Skin of body (tissue), 2 donors: Measurements from ENCODE around the gene FCAR. TPM values are rescaled to one million over a fixed set of nuclear protein-coding genes. Genes with fewer than 3 reads are reported as not detected.
"Not testable (repeated sequence)": the region's sequence is repeated elsewhere in the genome, so short reads cannot be mapped to it uniquely, and the experiment has no call there.

Source experiments
- DNase-seq: peaks from one replicate; lab custom pipeline; 2025; lab: John Stamatoyannopoulos, UW
- total RNA-seq: library from RNA; depleted of rRNA; stranded (reverse); fragments of >200 nt; gene quantifications from one replicate; pipeline ENCODE4 v1.2.3, GENCODE V29; 2014

FCAR gene
- 8.4 TPM for total RNA-seq

DNA sequence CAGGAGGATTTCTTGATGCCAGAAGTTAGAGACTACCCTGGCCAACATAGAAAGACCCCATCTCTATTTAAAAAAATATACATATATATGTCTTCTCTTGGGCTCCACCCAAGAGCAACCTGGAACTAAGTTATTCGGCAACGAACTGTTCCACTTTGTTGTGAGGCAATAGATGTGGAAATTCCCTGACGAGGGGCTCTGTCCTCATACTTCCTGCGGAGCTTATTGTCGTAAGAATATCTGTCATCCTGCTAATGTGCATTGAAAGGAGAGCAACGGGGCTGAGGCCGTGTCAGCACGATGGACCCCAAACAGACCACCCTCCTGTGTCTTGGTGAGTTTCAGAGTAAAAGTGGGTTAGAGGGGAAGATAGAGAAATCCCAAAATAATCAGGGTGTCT is at the start of gene FCAR:
TSS of gene FCAR (plus strand) at position 246 of the 400 bp plus-strand sequence. CDS start at position 301, 55 bp downstream.
- no peak for DNase-seq

DNA sequence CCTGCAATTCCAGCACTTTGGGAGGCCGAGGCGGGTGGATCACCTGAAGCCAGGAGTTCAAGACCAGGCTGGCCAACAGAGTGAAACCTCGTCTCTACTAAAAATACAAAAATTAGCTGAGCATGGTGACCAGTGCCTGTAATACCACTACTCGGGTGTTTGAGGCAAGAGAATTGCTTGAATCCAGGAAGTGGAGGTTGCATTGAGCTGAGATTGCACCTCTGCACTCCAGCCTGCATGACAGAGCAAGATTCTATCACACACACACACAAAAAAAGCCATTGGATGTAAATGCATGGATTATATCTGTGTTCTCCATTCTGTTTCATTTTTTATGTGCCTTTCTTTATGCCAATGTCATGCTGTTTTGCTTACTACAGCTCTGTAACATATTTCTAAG is 49.6 kb upstream of the FCAR start:
- DNase-seq: not testable (repeated sequence)

DNA sequence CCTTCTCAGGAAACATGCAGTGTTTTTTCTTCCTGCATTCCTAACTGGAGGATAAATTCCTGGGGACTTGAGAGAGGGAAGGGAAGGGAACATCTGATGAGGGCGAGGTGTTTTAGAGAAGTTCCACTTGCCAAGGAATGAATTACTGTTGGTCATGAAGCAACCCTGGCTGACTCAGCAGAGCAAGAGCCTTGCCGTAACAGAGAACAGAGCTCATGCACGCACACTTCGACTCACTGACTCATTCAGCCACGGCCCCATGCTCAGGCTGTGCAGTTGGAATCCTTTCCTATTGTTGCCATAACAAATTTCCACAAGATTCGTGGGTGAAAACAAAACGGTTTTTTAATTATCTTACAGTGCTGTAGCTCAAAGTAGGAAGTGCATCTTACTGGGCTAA is 48.7 kb upstream of the FCAR start:
- DNase-seq: not testable (repeated sequence)

DNA sequence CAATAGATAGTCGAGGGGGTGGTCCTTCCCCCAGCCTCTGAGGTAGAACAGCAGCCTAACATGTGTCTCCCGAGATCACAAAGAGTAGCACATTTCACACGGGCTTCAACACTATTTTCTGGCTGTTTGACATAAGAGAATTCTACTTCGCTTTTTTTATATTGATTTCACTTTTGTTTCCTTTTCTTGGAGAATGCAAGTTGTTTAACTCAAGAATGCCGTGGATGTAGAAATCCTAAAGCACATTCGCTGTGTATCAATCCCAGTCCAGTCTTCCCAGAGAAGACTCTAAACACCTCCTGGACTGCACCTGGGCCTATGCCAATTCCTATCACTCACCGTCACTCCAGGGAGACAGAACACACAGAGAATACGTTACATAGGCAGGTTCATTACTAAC is 46.0 kb upstream of the FCAR start:
- DNase-seq: not testable (repeated sequence)

DNA sequence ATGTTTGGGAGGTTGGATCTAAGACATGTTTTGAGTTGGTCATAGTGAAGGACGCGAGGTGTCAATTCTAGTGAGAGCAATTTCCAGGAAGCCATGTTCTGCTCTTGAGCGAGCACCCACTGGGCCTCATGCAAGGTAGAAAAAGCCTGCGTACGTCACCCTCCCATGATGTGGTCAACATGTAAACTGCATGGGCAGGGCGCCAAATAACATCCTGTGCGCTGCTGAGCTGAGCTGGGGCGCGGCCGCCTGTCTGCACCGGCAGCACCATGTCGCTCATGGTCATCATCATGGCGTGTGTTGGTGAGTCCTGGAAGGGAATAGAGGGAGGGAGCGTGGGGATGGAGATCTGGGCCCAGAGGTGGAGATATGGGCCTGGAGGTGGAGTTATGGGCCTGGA is 41.5 kb upstream of the FCAR start, which contains the start of gene KIR2DS4:
TSS of gene KIR2DS4 (plus strand) at position 181 of the 400 bp plus-strand sequence.
- not testable (repeated sequence) for DNase-seq

DNA sequence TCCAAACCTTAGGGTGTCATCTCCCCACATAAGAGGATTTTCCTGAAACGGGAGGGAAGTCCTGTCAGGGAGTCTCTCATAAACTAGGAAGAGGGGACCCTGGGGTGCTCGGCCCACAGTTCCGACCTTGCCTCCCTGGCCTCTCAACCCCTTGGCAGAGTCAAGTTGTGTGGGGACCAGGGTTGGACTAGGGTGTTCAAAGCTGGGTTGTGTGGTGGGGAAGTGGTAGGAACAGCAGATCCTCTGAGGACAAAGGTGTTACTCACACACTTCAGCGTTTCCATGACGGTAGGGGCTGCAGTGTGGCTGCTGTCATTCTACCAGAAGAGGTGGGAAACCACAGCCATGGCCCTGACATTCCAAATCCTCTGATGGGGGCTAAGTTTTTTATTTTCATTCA is 38.9 kb upstream of the FCAR start:
- not testable (repeated sequence) for DNase-seq

DNA sequence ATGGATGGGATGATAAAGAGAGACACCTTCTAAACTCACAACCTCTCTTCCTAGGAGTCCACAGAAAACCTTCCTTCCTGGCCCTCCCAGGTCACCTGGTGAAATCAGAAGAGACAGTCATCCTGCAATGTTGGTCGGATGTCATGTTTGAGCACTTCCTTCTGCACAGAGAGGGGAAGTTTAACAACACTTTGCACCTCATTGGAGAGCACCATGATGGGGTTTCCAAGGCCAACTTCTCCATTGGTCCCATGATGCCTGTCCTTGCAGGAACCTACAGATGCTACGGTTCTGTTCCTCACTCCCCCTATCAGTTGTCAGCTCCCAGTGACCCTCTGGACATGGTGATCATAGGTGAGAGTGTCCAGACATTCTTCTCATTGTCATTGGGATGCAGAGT is 36.5 kb upstream of the FCAR start:
- DNase-seq: not testable (repeated sequence)

DNA sequence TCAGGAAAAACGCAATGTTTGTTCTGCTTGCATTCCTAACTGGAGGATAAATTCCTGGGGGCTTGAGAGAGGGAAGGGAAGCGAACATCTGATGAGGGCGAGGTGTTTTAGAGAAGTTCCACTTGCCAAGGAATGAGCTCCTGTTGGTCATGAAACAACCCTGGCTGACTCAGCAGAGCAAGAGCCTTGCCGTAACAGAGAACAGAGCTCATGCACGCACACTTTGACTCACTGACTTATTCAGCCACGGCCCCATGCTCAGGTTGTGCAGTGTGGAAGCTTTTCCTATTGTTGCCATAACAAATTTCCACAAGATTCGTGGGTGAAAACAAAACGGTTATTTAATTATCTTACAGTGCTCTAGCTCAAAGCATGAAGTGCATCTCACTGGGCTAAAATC is 30.9 kb upstream of the FCAR start:
- not testable (repeated sequence) for DNase-seq

DNA sequence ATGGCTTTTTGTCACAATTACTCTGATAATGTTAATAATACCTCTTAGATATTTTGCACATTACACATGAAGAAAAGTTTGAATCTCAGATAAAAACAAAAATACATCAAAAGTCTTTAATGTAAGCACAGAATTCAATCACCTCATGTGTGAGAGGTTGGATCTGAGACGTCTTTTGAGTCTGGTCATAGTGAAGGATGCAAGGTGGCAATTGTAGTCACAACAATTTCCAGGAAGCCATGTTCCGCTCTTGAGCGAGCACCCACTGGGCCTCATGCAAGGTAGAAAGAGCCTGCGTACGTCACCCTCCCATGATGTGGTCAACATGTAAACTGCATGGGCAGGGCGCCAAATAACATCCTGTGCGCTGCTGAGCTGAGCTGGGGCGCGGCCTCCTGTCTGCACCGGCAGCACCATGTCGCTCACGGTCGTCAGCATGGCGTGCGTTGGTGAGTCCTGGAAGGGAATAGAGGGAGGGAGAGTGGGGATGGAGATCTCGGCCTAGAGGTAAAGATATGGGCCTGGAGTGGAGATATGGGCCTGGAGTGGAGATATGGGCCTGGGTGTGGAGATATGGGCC is 23.9 kb upstream of the FCAR start, which contains the start of gene KIR3DL2:
TSS of gene KIR3DL2 (plus strand) at position 383 of the 580 bp plus-strand sequence. CDS start at position 416, 33 bp downstream.
- DNase-seq: not testable (repeated sequence)

DNA sequence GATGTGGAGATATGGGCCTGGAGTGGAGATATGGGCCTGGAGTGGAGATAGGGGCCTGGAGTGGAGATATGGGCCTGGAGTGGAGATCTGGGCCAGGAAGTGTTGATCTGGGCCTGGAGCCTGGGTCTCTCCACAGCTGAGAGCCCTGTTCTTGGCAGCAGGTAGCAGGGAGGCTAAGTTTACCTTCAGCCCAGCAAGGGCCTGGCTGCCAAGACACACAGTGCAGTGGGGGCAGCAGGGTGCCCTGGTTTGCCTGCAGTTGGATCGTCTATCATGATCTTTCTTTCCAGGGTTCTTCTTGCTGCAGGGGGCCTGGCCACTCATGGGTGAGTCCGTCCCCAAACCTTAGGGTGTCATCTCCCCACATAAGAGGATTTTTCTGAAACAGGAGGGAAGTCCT is 23.1 kb upstream of the FCAR start:
- no peak for DNase-seq

DNA sequence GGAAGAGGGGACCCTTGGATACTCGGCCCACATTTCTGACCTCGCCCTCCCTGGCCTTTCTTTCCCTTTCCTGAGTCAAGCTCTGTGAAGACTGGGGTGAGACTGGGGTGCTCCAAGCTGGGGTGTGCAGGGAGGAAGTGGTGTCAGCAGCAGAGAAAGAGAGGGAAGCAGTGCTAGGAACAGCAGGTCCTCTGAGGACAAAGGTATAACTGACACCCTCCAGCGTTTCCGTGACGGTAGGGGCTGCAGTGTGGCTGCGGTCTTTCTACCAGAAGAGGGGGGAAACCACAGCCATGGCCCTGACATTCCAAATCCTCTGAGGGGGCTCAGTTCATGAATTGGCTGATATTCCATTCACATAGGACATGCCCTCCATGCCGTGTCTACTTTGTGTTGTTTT is 22.7 kb upstream of the FCAR start:
- DNase-seq: no peak

DNA sequence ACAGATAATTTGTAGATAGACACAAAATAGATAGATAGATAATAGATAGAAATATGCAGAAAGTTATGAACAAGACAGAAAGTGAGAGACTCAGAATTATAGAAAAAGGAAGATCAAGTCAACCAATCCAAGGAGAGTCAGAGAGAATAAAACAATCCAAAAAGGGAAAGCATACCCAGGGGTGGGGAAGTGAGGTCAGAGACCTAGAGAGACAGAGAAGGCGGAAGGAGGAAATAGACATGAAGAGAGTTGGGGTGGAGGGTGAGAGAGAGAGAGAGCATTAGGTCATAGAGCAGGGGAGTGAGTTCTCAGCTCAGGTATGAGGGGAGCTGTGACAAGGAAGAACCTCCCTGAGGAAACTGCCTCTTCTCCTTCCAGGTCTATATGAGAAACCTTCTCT is 18.8 kb upstream of the FCAR start:
- DNase-seq: not testable (repeated sequence)

DNA sequence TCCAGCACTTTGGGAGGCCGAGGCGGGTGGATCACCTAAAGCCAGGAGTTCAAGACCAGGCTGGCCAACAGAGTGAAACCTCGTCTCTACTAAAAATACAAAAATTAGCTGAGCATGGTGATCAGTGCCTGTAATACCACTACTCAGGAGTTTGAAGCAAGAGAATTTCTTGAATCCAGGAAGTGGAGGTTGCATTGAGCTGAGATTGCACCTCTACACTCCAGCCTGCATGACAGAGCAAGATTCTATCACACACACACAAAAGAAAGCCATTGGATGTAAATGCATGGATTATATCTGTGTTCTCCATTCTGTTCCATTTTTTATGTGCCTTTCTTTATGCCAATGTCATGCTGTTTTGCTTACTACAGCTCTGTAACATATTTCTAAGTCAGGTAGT is 15.6 kb upstream of the FCAR start:
- DNase-seq: not testable (repeated sequence)

DNA sequence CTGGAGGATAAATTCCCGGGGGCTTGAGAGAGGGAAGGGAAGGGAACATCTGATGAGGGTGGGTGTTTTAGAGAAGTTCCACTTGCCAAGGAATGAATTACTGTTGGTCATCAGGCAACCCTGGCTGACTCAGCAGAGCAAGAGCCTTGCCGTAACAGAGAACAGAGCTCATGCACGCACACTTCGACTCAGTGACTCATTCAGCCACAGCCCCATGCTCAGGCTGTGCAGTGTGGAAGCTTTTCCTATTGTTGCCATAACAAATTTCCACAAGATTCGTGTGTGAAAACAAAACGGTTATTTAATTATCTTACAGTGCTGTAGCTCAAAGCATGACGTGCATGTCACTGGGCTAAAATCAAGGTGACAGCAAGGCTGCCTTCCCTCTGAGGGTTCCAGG is 14.6 kb upstream of the FCAR start:
- not testable (repeated sequence) for DNase-seq

DNA sequence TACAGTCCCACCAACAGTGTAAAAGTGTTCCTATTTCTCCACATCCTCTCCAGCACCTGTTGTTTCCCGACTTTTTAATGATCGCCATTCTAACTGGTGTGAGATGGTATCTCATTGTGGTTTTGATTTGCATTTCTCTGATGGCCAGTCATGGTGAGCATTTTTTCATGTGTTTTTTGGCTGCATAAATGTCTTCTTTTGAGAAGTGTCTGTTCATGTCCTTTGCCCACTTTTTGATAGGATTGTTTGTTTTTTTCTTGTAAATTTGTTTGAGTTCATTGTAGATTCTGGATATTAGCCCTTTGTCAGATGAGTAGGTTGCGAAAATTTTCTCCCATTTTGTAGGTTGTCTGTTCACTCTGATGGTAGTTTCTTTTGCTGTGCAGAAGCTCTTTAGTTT is 10.6 kb upstream of the FCAR start:
- not testable (repeated sequence) for DNase-seq

DNA sequence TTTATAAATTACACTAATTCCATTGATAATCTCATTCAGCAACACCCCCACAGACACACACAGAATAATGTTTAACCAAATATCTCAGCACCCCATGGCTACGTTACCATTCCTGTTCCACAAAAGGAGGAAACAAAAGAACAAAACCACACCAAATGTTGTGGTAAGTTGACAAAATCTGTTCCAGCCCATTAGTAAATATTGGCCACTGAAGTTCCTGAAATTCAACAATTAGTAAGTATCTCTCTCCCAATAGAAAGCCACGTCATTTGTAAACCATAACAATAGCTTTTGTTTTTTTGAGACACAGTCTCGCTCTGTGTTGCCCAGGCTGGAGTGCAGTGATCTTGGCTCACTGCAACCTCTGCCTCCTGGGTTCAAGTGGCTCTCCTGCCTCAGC is 2.3 kb upstream of the FCAR start:
- DNase-seq: no peak

DNA sequence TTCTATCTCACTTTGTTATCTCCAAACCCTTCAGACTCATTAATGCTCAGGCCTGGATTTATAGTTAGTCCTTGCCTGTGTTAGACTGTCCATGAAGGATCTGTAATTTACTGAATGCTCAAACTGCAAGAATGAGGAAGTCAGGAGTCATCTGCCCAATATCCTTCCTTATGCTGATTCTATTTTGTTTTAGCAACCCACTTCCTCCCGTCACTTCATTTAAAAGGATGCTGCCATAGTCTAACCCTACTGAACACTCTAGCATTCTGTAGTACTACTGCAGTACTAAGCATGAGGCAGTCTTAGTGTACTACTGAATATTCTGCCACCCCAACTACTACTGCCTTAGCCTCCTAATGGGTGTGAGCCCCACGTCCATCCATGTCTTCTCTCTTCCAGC is 1.5 kb downstream of the FCAR start:
- DNase-seq: no peak

DNA sequence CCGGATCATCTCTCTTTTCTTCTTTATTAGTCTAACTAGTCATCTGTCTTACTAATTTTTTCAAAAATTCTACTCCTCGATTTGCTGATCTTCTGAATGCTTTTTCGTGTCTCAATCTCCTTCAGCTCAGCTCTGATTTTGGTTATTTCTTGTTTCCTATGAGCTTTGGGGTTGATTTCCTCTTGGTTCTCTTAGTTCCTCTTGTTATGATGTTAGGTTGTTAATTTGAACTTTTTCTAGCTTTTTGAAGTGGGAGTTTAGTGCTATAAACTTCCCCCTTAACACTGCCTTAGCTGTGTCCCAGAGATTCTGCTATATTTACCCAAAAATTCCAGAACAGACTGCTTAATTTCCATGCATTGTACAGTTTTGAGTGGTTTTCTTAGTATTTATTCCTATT is 3.4 kb downstream of the FCAR start:
- DNase-seq: no peak

DNA sequence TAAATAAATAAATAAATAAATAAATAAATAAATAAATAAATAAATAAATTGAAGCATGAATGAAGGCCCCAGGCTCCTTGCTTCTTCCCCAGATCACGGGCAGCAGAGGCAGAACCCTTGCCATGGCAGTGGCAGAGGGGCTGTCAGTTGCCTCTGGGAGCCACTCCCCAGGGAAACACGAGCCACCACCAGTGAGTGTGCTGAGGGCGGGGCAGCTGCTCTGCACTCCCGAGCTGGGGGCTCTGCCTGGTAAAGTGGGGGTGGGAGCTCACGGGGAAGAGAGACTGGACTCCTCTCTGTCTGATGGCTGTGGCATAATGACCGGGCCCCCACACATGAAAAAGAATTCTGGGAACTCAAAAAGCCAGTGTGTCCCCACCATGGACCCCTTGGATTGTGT is 7.8 kb downstream of the FCAR start:
- DNase-seq: no peak

DNA sequence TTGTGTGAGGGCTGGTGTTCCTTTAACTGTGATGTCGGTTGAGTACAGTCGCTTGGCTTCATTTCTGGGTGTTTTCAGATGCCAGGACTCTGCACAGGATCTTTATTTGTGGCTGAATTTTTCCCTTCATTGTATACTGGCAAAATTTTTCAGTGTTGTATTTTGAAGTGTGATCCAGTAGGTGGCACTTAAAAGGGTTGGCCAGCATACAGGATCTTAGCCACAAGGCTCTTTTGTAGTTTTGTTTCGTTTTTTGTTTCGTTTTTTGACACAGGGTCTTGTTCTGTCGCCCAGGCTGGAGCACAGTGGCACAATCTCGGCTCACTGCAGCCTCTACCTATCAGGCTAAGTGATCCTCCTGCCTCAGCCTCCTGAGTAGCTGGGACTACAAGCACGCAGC is 8.7 kb downstream of the FCAR start:
- no peak for DNase-seq

DNA sequence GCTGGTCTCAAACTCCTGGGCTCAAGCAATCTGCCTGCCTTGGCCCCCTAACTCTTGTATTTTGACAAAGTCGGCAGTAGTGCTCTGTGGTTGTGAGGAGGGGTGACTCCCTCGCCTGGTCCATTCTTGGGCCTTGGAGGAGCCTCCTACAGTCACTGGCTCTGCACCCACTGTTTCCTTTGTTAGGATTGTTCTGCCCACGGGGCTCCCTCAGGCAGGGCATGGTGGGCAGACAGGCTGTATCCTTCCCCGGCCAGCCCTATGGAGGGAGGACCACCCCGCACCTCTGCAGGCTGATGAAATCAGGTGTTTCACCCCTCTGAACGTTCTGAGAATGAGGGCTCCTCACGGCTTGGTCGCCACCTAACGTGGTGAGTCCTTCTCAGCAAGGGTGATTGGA is 9.2 kb downstream of the FCAR start:
- no peak for DNase-seq

DNA sequence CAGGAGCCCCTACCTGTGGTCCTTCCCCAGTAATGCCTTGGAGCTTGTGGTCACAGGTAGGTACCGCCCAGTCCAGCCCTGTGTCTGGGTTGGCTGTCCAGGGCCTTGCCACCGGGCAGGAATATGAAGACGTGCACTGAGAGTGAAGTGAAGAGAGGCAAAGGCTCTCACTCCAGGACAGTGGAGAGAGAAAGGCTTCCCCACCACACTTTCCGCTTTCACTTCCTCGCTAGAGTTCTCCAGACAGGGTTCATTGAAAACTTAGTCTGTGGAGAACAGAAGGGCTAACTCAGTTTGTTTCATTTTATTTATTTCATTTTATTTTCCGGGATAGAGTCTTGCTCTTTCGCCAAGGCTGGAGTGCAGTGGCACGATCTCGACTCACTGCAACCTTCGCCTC is 14.2 kb downstream of the FCAR start:
- no peak for DNase-seq

DNA sequence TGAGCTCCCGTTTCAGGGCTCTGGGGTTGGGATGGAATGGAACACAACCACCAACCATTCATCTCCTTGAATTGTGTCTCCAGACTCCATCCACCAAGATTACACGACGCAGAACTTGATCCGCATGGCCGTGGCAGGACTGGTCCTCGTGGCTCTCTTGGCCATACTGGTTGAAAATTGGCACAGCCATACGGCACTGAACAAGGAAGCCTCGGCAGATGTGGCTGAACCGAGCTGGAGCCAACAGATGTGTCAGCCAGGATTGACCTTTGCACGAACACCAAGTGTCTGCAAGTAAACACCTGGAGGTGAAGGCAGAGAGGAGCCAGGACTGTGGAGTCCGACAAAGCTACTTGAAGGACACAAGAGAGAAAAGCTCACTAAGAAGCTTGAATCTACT is 15.5 kb downstream of the FCAR start:
- DNase-seq: no peak

DNA sequence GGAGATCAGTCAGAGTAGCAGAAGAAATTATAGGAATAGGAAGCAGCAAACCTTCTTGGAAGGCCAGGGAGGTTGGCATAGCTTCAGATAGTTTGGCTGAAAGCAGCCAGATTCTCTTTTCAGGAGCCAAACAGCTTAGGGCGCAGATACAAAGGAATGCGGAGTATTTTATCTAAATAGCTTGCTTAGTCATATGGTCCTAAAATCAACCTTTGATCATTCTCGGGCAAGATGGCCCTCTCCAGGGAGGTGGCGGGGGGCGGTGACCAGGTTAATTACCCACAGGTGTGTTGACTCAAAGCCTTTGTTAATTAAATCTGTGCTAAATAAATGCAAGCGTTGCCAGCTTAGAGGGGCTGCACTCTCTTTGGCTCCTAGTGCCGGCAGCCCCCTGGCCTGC is 19.4 kb downstream of the FCAR start:
- no peak for DNase-seq
